PC-9 (cell line): ENCODE results near the gene INHBB. TPM values are rescaled to one million over a fixed set of nuclear protein-coding genes. Genes with fewer than 3 reads are reported as not detected.

Experiments used
- BruUV-seq: library from RNA; stranded (reverse); fragments of 400-500 nt; replicated peaks from 2 replicates; lab custom pipeline; 2021; lab: Mats Ljungman, UMichigan
- CTCF ChIA-PET: fragments of 300-600 bp; sonication (Branson Sonifier 250); formaldehyde crosslinking; loops from one replicate; lab custom pipeline; 2022; ENCODE audit warnings: antibody characterized with exemption; lab: Charles Lee
- POLR2A ChIA-PET: fragments of 300-600 bp; sonication (Branson Sonifier 250); formaldehyde crosslinking; loops from one replicate; lab custom pipeline; 2022; ENCODE audit warnings: antibody characterized with exemption; ENCODE audit not compliant: unreplicated experiment; lab: Charles Lee
- DNase-seq, 2 experiments: peaks; one replicate each; pipeline versions ENCODE4 v3.0.0 to v3.0.0-alpha.2; 2015 to 2022; ENCODE audit warnings: mixed read lengths in 1 of 2
- H2AFZ ChIP-seq: fragments of 200-600 bp; sonication (generic); 2 replicates; pipeline ENCODE4 v1.8.1; 2017; ENCODE audit warnings: antibody characterized with exemption
- H3F3A ChIP-seq: fragments of 200-600 bp; sonication (generic); 2 replicates; pipeline ENCODE4 v1.8.1; 2017; ENCODE audit warnings: antibody characterized with exemption, mild to moderate bottlenecking, low read depth; ENCODE audit not compliant: insufficient read depth
- H3K27ac ChIP-seq: fragments of 200-600 bp; sonication (generic); 2 replicates; pipeline ENCODE4 v1.6.1; 2016; ENCODE audit warnings: mixed run types
- H3K27me3 ChIP-seq: fragments of 200-600 bp; sonication (generic); 2 replicates; pipeline ENCODE4 v1.6.1; 2016; ENCODE audit warnings: low read depth, mixed run types; ENCODE audit not compliant: insufficient read depth
- H3K36me3 ChIP-seq: fragments of 200-600 bp; sonication (generic); 2 replicates; pipeline ENCODE4 v1.6.1; 2016; ENCODE audit warnings: low read depth, mixed run types
- H3K4me1 ChIP-seq: fragments of 200-600 bp; sonication (generic); replicated peaks from 2 replicates; pipeline ENCODE4 v1.6.1; 2016; ENCODE audit warnings: mixed run types; ENCODE audit not compliant: insufficient read depth
- H3K4me2 ChIP-seq: fragments of 200-600 bp; sonication (generic); 2 replicates; pipeline ENCODE4 v1.6.1; 2017; ENCODE audit warnings: mixed run types
- H3K4me3 ChIP-seq: fragments of 200-600 bp; sonication (generic); 2 replicates; pipeline ENCODE4 v1.6.1; 2016; ENCODE audit warnings: mixed run types
- H3K79me2 ChIP-seq: fragments of 200-600 bp; sonication (generic); 2 replicates; pipeline ENCODE4 v1.6.1; 2017; ENCODE audit warnings: low read depth, mixed run types
- H3K9me2 ChIP-seq: fragments of 200-600 bp; sonication (generic); 2 replicates; pipeline ENCODE4 v1.8.1; 2017; ENCODE audit warnings: mild to moderate bottlenecking; ENCODE audit not compliant: insufficient read depth
- H3K9me3 ChIP-seq: fragments of 200-600 bp; sonication (generic); 2 replicates; pipeline ENCODE4 v1.8.1; 2016; ENCODE audit warnings: low read depth; ENCODE audit not compliant: insufficient read depth
- H4K20me1 ChIP-seq: fragments of 200-600 bp; sonication (generic); 2 replicates; pipeline ENCODE4 v1.8.1; 2017; ENCODE audit not compliant: insufficient read depth
- CTCF ChIP-seq: fragments of 200-600 bp; sonication (generic); conservative IDR thresholded peaks from 2 replicates; pipeline ENCODE4 v1.6.1; 2017; ENCODE audit warnings: mixed run types, antibody characterized with exemption, mild to moderate bottlenecking, moderate library complexity
- EZH2 ChIP-seq: fragments of 200-600 bp; sonication (generic); IDR thresholded peaks from 2 replicates; pipeline ENCODE4 v1.8.0; 2017; ENCODE audit warnings: antibody characterized with exemption, low read depth
- intact Hi-C: fragments of 100-400 bp; cut with micrococcal nuclease; formaldehyde crosslinking; loops from one replicate; pipeline ENCODE4 v1.10.0; 2022; ENCODE audit not compliant: unreplicated experiment
- total RNA-seq: library from RNA; stranded (reverse); gene quantifications from 2 replicates; pipeline ENCODE4 v1.2.3, GENCODE V29; 2021

INHBB gene
- total RNA-seq, 1 experiment from 2014 or later, result 57.5 TPM

DNA sequence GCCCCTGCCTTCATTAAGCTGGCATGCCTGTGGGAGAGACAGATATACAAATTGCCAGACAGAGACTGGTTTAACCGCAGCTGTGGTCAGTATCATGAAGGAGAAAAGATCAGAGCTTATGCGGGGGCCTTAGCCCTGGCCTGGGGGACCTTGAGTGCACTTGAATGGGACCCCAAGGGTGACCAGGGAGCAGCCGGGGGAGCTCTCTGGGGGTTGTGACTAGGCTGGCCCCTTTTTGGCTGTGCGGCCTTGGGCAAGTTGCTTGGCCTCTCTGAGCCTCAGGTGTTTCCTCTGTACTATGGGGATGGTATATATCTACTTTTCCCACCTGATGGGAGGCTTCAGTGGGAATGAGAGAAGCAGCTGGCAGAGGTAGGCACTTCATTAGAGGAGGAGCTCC lies 35.7 kb downstream of the INHBB start:
- Histone ChIP-seq H3K4me3 (no peak overlapping the region), H3F3A (peaks cover 18% of the 10 kb centered on the region; the same call in 1 of the 2 replicates), H3K36me3 (no peaks in the 10 kb centered on the region), H3K27ac (no peak overlapping the region), H3K79me2 (no peaks in the 10 kb centered on the region), H3K9me3 (no peaks in the 10 kb centered on the region), H2AFZ (no peak overlapping the region), H3K27me3 (0 out of 2 replicates have a peak, but pooled peaks cover 4% of the 10 kb centered on the region), H3K4me1 (peaks cover 15% of the 10 kb centered on the region), H3K9me2 (no peaks in the 10 kb centered on the region), H3K4me2 (no peak overlapping the region), H4K20me1 (no peaks in the 10 kb centered on the region)
- POLR2A ChIA-PET, result interaction anchor here (0.7 kb wide), 1 partner anchor 103 kb away, joined by 4 read pairs; no protein-coding TSS in a partner anchor
- CTCF ChIA-PET, result no interaction called here
- intact Hi-C loops, result no loop called here
- DNase-seq, result no peak
- no TSS peak for BruUV-seq
- TF ChIP-seq EZH2 (no peak), CTCF (no peak)

- no peak overlapping the region for H3K4me2 ChIP-seq
- 0 out of 2 replicates have a peak, but pooled peaks cover 4% of the 10 kb centered on the region for H3K27me3 ChIP-seq
- H3K36me3 ChIP-seq, result no peaks in the 10 kb centered on the region
- intact Hi-C loops, result no loop called here
- no peaks in the 10 kb centered on the region for H3K9me2 ChIP-seq
- peaks cover 15% of the 10 kb centered on the region for H3K4me1 ChIP-seq
- H4K20me1 ChIP-seq, result no peaks in the 10 kb centered on the region
- no peak for TF ChIP-seq CTCF
- TF ChIP-seq EZH2, result no peak
- POLR2A ChIA-PET, result no interaction called here
- peaks cover 18% of the 10 kb centered on the region; the same call in 1 of the 2 replicates for H3F3A ChIP-seq
- H3K27ac ChIP-seq, result no peak overlapping the region
- H3K79me2 ChIP-seq, result no peaks in the 10 kb centered on the region
- DNase-seq, result no peak
- CTCF ChIA-PET, result no interaction called here
- H3K4me3 ChIP-seq, result no peak overlapping the region
- no peaks in the 10 kb centered on the region for H3K9me3 ChIP-seq
- H2AFZ ChIP-seq, result no peak overlapping the region
- BruUV-seq, result no TSS peak
Measured at GRCh38 chr2:120382541-120383144, 36.7 kb downstream of the INHBB start.

- Histone ChIP-seq H3K4me1 (peaks cover 15% of the 10 kb centered on the region), H2AFZ (no peak overlapping the region), H3K4me3 (no peak overlapping the region), H3K27ac (no peak overlapping the region), H3K9me2 (no peaks in the 10 kb centered on the region), H3K79me2 (no peaks in the 10 kb centered on the region), H3K36me3 (no peaks in the 10 kb centered on the region), H3K27me3 (0 out of 2 replicates have a peak, but pooled peaks cover under 1% of the 10 kb centered on the region), H4K20me1 (no peaks in the 10 kb centered on the region), H3K4me2 (no peak overlapping the region), H3F3A (peaks cover 18% of the 10 kb centered on the region; the same call in 1 of the 2 replicates), H3K9me3 (no peaks in the 10 kb centered on the region)
- ChIA-PET CTCF (interaction anchor here (0.6 kb wide), 1 partner anchor 38 kb away, joined by 5 read pairs; no protein-coding TSS in a partner anchor), POLR2A (no interaction called here)
- TF ChIP-seq EZH2 (no peak), CTCF (no peak)
- DNase-seq, result no peak
- intact Hi-C loops, result no loop called here
- BruUV-seq, result no TSS peak
Measured at GRCh38 chr2:120383191-120383590, 37.3 kb downstream of the INHBB start.
